GOT3 (cell line): ENCODE results near the gene RAB6D.
"Not testable (repeated sequence)": the region's sequence is repeated elsewhere in the genome, so short reads cannot be mapped to it uniquely, and the experiment has no call there.

ENCODE experiments used
- DNase-seq: peaks from one replicate; lab custom pipeline; 2025; ENCODE audit warnings: mixed read lengths; lab: John Stamatoyannopoulos, UW

The RAB6D gene

GRCh38 chr2:131363703-131364186 is at the start of gene RAB6D:
RAB6D (minus strand) TSS chr2:131364168; CDS start chr2:131363720, 448 bp downstream.
- DNase-seq = not testable (repeated sequence)

- no peak for DNase-seq
Observed at GRCh38 chr2:131413148-131413747, 49.3 kb upstream of the RAB6D start.

GRCh38 chr2:131410173-131410572 is 46.2 kb upstream of the RAB6D start:
- no peak for DNase-seq

- no peak for DNase-seq
Observed at GRCh38 chr2:131408778-131409177, 44.8 kb upstream of the RAB6D start.

GRCh38 chr2:131408207-131408606 is 44.2 kb upstream of the RAB6D start:
- no peak for DNase-seq

- DNase-seq = no peak
Observed at GRCh38 chr2:131404753-131405152, 40.8 kb upstream of the RAB6D start.

- DNase-seq = no peak
Observed at GRCh38 chr2:131402320-131403039, 38.5 kb upstream of the RAB6D start.

- no peak for DNase-seq
Observed at GRCh38 chr2:131400849-131401248, 36.9 kb upstream of the RAB6D start.

- DNase-seq = not testable (repeated sequence)
Observed at GRCh38 chr2:131400441-131400840, 36.5 kb upstream of the RAB6D start.

- not testable (repeated sequence) for DNase-seq
Observed at GRCh38 chr2:131396209-131396608, 32.2 kb upstream of the RAB6D start.

GRCh38 chr2:131395024-131395645 is 31.2 kb upstream of the RAB6D start:
- not testable (repeated sequence) for DNase-seq

- no peak for DNase-seq
Observed at GRCh38 chr2:131394147-131394931, 30.4 kb upstream of the RAB6D start.

GRCh38 chr2:131391953-131392352 is 28.0 kb upstream of the RAB6D start:
- not testable (repeated sequence) for DNase-seq

- DNase-seq = not testable (repeated sequence)
Observed at GRCh38 chr2:131391471-131391870, 27.5 kb upstream of the RAB6D start.

GRCh38 chr2:131390495-131391130 is 26.6 kb upstream of the RAB6D start:
- DNase-seq = not testable (repeated sequence)

- DNase-seq = no peak
Observed at GRCh38 chr2:131389657-131390056, 25.7 kb upstream of the RAB6D start.

GRCh38 chr2:131388834-131389233 is 24.9 kb upstream of the RAB6D start:
- DNase-seq = not testable (repeated sequence)

GRCh38 chr2:131373111-131373510 is 9.1 kb upstream of the RAB6D start:
- not testable (repeated sequence) for DNase-seq

- DNase-seq = no peak
Observed at GRCh38 chr2:131369954-131370353, 6.0 kb upstream of the RAB6D start.

- DNase-seq = not testable (repeated sequence)
Observed at GRCh38 chr2:131368493-131369066, 4.6 kb upstream of the RAB6D start.

GRCh38 chr2:131367352-131367751 is 3.4 kb upstream of the RAB6D start:
- DNase-seq = no peak
